GM21529 (cell line): ENCODE data around the gene HABP4.
"Not testable (repeated sequence)": the region's sequence is repeated elsewhere in the genome, so short reads cannot be mapped to it uniquely, and the experiment has no call there.

Experiments used
- ATAC-seq: cut with Tn5 transposase; IDR thresholded peaks from one replicate; pipeline ENCODE4 v1.9.1; 2021; ENCODE audit not compliant: unreplicated experiment

HABP4 gene

GRCh38 chr9:96496368-96497116 is 46.6 kb downstream of the HABP4 start:
- ATAC-seq, result no peak

DNA sequence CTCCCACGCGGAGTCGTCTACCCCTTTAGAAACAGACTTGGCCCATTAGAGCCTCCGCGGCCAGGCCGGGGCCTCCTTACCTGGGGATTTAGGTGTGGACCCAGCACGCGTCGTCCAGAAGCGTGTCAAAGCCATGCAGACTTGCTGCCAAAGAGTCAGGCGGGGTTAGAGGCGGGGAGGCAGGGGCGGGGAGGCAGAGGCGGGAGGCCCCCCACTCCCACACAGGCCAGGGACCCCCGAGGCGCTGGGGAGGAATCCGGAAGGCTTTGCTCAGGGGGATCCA is 47.1 kb downstream of the HABP4 start:
- no peak for ATAC-seq

- no peak for ATAC-seq
These were observed 48.8 kb downstream of the HABP4 start for GRCh38 chr9:96498796-96499195.

DNA sequence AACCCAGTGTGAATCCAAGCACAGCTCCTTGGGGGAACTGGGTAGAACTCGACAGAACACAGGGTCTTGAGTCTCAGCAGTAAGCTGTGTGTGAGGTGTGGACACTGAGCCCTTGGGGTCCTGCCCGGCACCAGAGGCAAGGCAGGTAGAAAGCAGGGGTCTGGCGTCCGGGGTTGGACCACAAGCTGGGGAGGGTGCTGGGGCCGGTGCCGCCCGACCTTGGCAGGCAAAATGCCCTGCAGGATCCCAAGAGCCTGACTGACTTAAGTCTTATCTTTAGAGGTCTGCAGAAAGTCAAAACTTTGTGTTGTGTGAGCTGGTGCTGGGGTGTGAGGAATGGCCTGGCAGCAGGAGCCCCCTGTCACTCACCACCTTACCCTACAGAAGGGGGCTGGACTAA is 49.3 kb downstream of the HABP4 start:
- ATAC-seq, result no peak

- no peak for ATAC-seq
These were observed 51.0 kb downstream of the HABP4 start for GRCh38 chr9:96500696-96501632.

GRCh38 chr9:96501633-96502538 is 51.9 kb downstream of the HABP4 start:
- ATAC-seq, result no peak

DNA sequence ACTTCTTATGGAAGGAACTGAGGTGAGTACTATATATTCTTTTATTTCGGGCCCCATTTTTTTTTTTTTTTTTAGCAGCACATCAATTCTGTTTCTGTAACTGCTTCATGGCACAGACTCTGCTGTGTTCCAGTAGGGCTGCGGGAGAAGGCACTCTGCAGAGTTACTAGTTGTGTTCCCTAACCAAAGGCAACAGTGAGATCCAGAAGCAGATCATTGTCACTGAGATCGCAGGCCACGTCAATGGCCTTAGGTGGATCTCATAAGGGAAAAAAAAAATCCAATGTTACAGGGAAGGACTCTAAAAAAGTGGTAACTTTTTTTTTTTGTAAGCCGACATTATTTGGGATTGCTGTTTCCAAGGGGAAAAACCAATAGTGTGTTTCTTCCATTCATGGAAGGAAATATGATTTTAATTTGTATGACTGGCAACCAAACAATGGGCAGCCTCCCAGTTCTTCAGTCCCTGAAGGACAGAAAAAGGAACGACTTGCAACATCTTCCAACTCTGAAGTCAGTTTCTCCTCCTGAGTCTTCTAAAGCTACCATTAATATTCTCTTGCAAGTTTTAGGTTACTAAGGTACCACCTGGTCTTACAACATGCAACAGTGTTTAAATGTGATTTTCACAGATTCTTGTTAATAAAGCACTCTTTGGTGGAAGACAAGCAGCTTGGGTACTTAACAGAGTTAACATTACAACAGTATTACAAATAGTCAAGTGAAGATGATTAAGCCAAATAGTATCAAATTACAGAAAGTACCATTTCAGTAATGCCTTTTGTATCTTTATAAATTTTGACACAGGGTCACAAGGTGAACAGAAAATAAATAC is 52.8 kb downstream of the HABP4 start:
- ATAC-seq, result no peak

GRCh38 chr9:96503374-96503748 is 53.4 kb downstream of the HABP4 start:
- ATAC-seq, result not testable (repeated sequence)

GRCh38 chr9:96503918-96504317 is 53.9 kb downstream of the HABP4 start:
- ATAC-seq, result no peak

GRCh38 chr9:96505316-96505991 is 55.5 kb downstream of the HABP4 start:
- no peak for ATAC-seq

GRCh38 chr9:96508227-96508940 is 58.4 kb downstream of the HABP4 start:
- no peak for ATAC-seq

GRCh38 chr9:96509026-96509425 is 59.1 kb downstream of the HABP4 start:
- ATAC-seq, result no peak

DNA sequence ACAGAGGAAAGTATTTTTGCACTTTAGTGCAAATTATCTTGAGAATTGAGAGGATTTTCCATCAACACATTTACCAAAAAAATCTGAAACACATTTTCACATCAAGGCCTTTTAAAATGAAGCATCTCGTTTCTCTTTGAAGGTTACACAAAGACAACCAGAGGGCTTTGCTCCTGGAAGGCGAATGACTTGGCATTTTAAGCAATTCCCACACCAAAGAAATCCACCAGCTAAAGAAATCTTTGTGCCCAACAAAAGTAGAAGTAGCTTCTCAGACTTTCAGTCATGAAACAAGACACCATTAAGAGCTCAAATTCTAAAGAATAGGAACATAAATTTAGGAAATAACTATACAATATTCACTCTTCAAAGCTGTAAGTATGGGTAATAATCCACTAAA is 59.9 kb downstream of the HABP4 start:
- no peak for ATAC-seq

DNA sequence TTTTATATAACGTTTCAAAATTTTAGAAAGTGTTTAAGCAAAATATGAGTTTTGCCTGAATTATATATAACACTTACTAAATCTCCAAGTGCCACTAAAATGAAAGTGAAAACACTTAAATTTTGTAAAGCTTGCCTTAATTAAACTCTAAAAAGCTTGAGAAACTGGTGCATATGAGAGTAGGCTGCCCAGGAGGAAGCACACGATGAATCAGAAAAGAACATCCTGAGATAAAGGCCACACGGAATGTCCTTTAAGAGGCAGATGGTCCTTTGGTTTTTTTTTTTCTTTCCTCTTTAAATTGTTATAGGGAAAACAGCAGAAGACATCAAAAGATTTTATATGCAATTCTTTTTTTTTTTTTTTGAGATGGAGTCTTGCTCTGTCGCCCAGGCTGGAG is 60.3 kb downstream of the HABP4 start:
- ATAC-seq, result no peak

- ATAC-seq, result no peak
These were observed 62.3 kb downstream of the HABP4 start for GRCh38 chr9:96512240-96512639.

GRCh38 chr9:96513622-96514021 is 63.7 kb downstream of the HABP4 start:
- no peak for ATAC-seq

DNA sequence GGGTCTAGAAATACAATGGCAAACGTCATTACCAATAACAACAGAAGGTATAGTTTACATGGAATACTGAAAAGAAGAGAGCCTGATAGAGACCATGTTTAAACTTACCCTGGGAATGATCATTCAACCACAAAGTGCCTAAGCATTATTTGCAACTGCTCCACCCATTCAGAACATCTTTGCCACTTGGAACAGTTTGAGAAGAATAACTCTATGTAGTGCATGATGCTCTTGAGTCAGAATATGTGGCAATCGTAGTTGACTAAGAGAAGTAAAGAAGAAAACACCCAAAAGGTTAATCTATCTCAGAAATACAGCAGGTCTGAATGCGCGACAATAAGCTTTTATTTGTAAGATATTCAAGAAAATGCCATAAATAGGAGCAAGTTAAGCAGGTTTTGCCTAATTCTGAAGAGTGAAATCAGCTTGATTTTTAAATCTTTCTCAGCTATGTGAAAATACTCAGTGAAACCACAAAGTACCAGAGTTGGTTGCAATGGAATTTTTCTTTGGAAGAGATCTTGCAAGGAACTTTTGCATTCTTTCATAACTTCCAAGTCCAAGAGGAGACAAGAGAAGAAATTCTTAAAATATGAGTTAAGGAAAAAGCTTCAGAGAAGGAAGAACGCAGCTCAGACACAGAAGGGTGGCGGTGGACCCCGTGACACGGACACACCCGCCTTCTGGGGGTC is 64.3 kb downstream of the HABP4 start:
- ATAC-seq, result no peak

- ATAC-seq, result no peak
These were observed 64.8 kb downstream of the HABP4 start for GRCh38 chr9:96514800-96515158.
